HepG2 (cell line): ENCODE measurements around the gene NDC1. TPM values are rescaled to one million over a fixed set of nuclear protein-coding genes. Genes with fewer than 3 reads are reported as not detected.

Source experiments
- ARID5B ChIP-seq: IDR thresholded peaks from 2 replicates; pipeline ENCODE4 v1.4.0; 2020; ENCODE audit warnings: mild to moderate bottlenecking, missing genetic modification reagents
- EED ChIP-seq: sonication (generic); formaldehyde crosslinking; IDR thresholded peaks from 2 replicates; pipeline ENCODE4 v1.5.0; 2020; ENCODE audit warnings: mild to moderate bottlenecking, missing genetic modification reagents
- ISX ChIP-seq: sonication (generic); formaldehyde crosslinking; conservative IDR thresholded peaks from 2 replicates; pipeline ENCODE4 v1.5.0; 2020; ENCODE audit warnings: missing genetic modification reagents
- KIAA2018 ChIP-seq: sonication (generic); formaldehyde crosslinking; IDR thresholded peaks from 2 replicates; pipeline ENCODE4 v1.5.0; 2020; ENCODE audit warnings: mild to moderate bottlenecking, missing genetic modification reagents, borderline replicate concordance
- NCOA5 ChIP-seq: sonication (generic); formaldehyde crosslinking; IDR thresholded peaks from 2 replicates; pipeline ENCODE4 v1.4.0; 2020; ENCODE audit warnings: missing genetic modification reagents
- ZNF124 ChIP-seq: sonication (generic); formaldehyde crosslinking; IDR thresholded peaks from 2 replicates; pipeline ENCODE4 v1.4.0; 2020; ENCODE audit warnings: missing genetic modification reagents
- ZNF710 ChIP-seq: sonication (generic); formaldehyde crosslinking; IDR thresholded peaks from 2 replicates; pipeline ENCODE4 v1.5.0; 2020; ENCODE audit warnings: mild to moderate bottlenecking, missing genetic modification reagents, borderline replicate concordance
- ZNF746 ChIP-seq: sonication (generic); formaldehyde crosslinking; IDR thresholded peaks from 2 replicates; pipeline ENCODE4 v1.8.0; 2022; ENCODE audit warnings: mild to moderate bottlenecking, missing genetic modification reagents
- ZNF773 ChIP-seq: sonication (generic); formaldehyde crosslinking; IDR thresholded peaks from 2 replicates; pipeline ENCODE4 v1.4.0; 2020; ENCODE audit warnings: missing genetic modification reagents, borderline replicate concordance
- polyA plus RNA-seq, 8 experiments: library from polyadenylated mRNA; depleted of rRNA in 3 of 8; stranded (reverse) in 7 of 8; unstranded in 1 of 8; fragments of >200 nt; fragmentation: Illumina TruSeq in 4 of 8; extraction: Trizol in 4 of 8; gene quantifications; 2 replicates each; pipeline versions ENCODE4 v1.2.1 to v1.2.3, GENCODE V29; 2011 to 2016; ENCODE audit warnings: low read depth in 4 of 8, missing spikeins in 1 of 8, mixed read lengths in 1 of 8; ENCODE audit not compliant: insufficient read depth in 1 of 8
- total RNA-seq, 5 experiments: library from RNA; depleted of rRNA; stranded (reverse); fragments of >200 nt; fragmentation: Illumina TruSeq; extraction: Trizol; gene quantifications; 2 replicates each; pipeline ENCODE4 v1.2.3, GENCODE V29; 2016; ENCODE audit warnings: low read depth in 1 of 5

The NDC1 gene
- total and polyA plus RNA-seq, 2 of the 13 experiments (the other 11 are each of a cell fraction or from before 2014, with no cell fraction given): 38.1 to 50.9 TPM

GRCh38 chr1:53837924-53838653 lies at the start of gene NDC1 (continued):
- TF ChIP-seq ZNF710 (no peak), KIAA2018 (CRISPR knock-in tag) (no peak), EED (CRISPR knock-in tag) (peak; percentile 51; the same call in 1 of the 2 replicates), NCOA5 (CRISPR knock-in tag) (no peak), ARID5B (CRISPR knock-in tag) (peak; percentile 56), ZNF124 (peak; percentile 90; the same call in 1 of the 2 replicates), ZNF746 (no peak), ISX (peak; percentile 93; the same call in 1 of the 2 replicates), ZNF773 (CRISPR knock-in tag) (no peak; the same call in 1 of the 2 replicates)
